G401 (cell line): ENCODE results near the gene SPAAR. TPM values are rescaled to one million over a fixed set of nuclear protein-coding genes. Genes with fewer than 3 reads are reported as not detected.
"Not testable (repeated sequence)": the region's sequence is repeated elsewhere in the genome, so short reads cannot be mapped to it uniquely, and the experiment has no call there.

Experiments used
- DNase-seq: peaks from one replicate; pipeline ENCODE4 v3.0.0-alpha.2; 2015; ENCODE audit warnings: low spot score
- in situ Hi-C: cut with HindIII; loops from 2 replicates; pipeline ENCODE4 v1.10.0; 2016; ENCODE audit warnings: low sequenced_read_pairs, mixed read lengths
- total RNA-seq: library from RNA; depleted of rRNA; stranded (reverse); fragments of >200 nt; shearing (Covaris generic); gene quantifications from 2 replicates; pipeline ENCODE4 v1.2.3, GENCODE V29; 2014

Gene SPAAR
- total RNA-seq, 1 experiment from 2014 or later, result 3.5 TPM

- no peak for DNase-seq
- in situ Hi-C loops, result no loop called here
Measured at GRCh38 chr9:35898337-35898736, 11.0 kb upstream of the SPAAR start.

GRCh38 chr9:35899021-35899420 lies 10.3 kb upstream of the SPAAR start:
- DNase-seq, result no peak
- in situ Hi-C loops, result no loop called here

DNA sequence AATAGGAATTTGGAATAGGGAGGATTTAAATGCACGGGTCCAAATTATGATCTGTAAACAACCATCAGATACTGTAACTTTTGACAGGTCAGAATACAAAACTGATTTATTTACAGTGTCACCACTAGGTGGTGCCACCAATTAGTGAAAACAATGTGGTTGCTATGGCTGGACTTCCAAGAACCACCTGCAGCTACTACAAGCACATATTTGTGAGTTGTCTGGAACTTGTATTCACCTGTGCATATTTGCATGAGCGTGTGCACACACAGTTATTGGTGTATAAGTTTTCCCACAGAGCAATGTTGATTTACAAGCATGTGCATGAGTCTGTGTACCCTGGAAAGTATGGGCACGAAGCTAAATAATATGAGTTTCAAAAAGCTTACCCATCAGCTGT lies 6.2 kb upstream of the SPAAR start:
- DNase-seq, result peak; percentile 86
- in situ Hi-C loops, result no loop called here

DNA sequence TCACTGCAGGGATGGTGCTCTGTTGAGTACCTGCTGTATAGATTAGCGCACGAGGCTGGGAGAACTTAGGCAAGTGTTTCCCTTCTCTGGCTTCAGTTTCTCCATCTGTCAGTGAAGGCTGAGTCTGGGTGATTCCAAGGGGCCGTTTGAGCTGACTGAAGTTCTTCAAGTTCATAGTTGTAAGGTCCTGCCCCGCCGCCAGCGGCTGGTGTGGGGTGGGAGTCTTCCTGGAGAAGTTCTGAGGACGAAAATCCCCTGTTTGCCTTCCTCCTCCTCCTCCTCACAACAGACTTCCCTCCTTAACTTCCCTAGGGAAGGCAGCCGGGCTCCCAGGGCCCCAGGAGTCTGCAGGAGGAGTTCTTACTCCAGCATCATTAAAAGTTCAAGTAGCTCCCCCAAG lies 5.0 kb upstream of the SPAAR start:
- in situ Hi-C loops, result no loop called here
- no peak for DNase-seq

- in situ Hi-C loops, result no loop called here
- no peak for DNase-seq
Measured at GRCh38 chr9:35905051-35905781, 4.1 kb upstream of the SPAAR start.

GRCh38 chr9:35905912-35906679 lies 3.2 kb upstream of the SPAAR start, which contains the start of gene HRCT1:
HRCT1 (plus strand) TSS chr9:35906202; CDS start chr9:35906288, 86 bp downstream.
- in situ Hi-C loops, result no loop called here

DNA sequence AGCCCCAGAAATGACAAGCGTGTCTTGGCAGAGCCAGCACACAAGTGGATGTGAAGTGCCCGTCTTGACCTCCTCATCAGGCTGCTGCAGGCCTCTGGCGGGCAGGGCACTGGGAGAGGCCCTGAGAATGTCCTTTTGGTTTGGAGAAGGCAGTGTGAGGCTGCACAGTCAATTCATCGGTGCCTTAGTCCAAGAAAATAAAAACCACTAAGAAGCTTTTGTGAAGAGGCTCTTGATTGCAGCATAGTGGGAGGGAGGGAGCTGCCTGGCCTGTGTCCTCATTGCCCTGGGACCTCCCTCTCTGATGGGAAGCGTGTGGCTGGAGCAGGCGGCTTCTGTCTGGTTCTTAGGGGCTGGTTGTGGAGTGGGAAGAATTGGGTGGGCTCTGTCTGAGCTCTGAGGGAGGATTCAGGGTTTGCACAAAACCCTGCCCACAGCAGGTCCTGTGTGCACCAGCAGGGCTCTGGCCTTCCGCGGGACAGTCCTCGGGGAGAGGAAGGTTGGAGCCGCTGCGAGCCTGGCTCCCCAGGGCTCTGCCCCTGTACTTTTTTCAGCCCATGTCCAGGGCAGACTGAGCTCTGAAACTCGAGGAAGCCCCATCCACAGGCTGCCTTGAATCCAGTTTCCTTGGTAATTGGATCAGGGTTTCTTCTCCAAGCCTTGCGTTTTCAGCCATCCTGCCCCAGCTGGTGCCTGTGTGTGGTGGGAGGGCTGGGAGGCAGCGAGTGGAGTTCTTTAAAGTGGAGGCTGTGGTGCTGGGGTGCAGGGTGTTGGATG lies 2.2 kb upstream of the SPAAR start:
- in situ Hi-C loops, result no loop called here
- DNase-seq, result no peak

More at GRCh38 chr9:35905912-35906679, 3.2 kb upstream of the SPAAR start, which contains the start of gene HRCT1:
- DNase-seq, result peak; percentile 67

DNA sequence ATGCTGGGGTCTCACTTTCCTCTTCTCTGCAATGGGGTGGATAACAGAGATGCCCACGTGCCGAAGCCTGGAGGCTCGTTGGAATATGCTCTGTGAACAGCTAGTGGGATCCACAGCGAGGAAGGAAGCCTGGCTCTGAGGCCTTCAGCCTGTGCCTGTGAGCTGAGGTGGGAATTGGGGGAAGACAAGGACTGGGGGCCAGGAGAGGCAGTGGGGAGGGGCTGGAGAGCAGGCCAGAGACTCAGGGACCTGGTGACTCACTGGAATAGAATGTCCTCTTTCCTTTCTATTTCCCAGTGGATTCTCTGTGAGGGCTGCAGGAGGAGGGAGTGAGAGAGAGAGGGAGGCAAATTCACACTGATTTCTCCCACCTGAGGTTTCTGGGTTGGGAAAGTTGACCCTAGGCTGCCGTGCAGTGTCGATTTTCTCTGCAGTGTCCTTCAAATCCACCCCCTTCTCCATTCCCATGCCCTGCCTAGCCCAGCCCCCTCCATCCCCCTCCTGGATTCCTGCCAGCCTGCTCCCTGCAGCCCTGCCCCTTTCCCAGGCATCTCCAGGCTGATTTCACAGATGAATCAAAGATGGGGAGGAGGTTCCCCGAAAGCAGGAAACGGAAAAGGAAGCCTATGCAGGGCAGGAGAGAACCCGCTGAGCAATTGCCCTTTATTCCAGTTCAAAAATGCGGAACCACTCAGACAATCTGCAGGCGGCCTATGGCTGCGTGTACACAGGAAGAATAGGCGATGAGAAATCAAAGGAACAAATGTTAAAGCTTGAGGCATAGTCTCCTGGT lies 1.4 kb upstream of the SPAAR start:
- DNase-seq, result peak; percentile 62
- in situ Hi-C loops, result no loop called here

DNA sequence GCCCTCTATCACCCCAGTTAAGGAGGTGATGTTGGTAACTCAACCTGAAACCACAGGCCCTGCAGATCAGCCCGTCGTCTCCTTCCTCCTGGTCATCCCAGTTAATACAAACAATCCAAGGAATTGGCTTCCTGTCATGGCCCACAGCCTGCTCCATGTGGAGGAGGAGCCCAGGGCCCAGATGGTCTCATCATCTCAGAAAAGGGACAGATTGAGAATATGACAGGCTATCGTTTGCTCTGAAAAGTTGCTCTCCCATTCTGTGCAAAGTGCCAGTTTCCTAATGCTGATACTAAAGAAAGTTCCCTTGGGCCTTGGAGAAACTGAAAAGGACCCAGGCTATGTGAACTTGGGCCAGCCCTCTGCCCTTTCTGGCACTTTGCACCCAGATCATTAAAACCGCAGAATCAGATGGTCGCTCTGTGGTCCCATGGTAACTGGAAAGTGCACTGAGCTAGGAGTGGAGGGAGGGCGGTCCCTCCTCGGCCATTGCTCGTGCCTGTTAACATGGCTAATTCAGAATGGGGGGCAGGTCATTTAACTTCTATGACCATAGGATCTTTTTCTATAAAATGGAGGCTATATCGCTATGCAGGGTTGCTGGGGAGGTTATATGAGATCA lies 675 bp upstream of the SPAAR start:
- peak; percentile 95 for DNase-seq
- in situ Hi-C loops, result no loop called here

GRCh38 chr9:35909687-35910612 lies 660 bp downstream of the SPAAR start:
- DNase-seq, result no peak
- in situ Hi-C loops, result no loop called here

DNA sequence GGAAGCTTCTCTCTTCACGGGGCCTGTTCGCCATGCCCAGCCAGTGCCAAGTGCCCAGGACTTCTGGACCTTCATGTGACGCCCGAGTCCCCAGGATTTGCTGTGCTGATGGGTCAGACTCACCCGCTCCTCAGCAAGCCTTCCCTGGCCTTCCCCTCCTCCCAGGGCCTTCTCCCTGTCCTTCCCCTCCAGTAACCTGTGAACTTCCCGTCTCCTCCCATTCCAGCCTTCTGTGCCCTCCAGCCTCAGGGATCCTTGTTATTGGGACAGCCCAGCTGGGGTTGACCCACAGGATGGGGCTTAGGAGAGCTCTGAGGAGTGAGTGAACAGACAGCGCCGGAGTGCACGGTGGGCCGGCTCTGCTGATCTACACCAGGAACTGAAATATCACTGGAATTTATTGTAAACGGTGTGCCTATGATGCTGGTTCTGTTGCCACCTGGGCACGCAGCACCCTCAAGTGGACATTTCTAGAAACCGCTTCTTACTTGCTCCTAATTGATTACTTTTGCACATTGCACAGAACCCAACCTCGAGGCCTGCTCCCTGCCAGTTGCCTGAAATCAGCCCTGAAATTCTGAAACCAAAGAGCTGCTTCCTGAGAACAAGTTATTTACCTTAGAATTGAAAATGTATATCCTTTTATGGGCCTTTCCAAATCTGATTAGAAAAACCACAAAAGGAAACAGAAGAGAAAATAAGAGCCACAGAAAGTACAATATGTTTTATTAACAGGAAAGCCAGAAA lies 1.5 kb downstream of the SPAAR start:
- DNase-seq, result peak; percentile 34
- in situ Hi-C loops, result no loop called here

GRCh38 chr9:35911690-35912089 lies 2.4 kb downstream of the SPAAR start:
- no peak for DNase-seq
- in situ Hi-C loops, result no loop called here

GRCh38 chr9:35912791-35913400 lies 3.6 kb downstream of the SPAAR start:
- in situ Hi-C loops, result no loop called here
- peak; percentile 40 for DNase-seq

DNA sequence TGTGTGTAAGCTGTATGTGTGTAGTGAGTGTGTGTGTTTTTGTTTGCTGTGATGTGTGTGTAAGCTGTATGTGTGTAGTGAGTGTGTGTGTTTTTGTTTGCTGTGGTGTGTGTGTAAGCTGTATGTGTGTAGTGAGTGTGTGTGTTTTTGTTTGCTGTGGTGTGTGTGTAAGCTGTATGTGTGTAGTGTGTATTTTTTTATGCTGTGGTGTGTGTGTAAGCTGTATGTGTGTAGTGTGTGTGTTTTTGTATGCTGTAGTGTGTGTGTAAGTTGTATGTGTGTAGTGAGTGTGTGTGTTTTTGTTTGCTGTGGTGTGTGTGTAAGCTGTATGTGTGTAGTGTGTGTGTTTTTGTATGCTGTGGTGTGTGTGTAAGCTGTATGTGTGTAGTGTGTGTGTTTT lies 4.1 kb downstream of the SPAAR start:
- in situ Hi-C loops, DNase-seq: not testable (repeated sequence)

- DNase-seq, result peak; percentile 30
- in situ Hi-C loops, result no loop called here
Measured at GRCh38 chr9:35914301-35914807, 5.1 kb downstream of the SPAAR start.

DNA sequence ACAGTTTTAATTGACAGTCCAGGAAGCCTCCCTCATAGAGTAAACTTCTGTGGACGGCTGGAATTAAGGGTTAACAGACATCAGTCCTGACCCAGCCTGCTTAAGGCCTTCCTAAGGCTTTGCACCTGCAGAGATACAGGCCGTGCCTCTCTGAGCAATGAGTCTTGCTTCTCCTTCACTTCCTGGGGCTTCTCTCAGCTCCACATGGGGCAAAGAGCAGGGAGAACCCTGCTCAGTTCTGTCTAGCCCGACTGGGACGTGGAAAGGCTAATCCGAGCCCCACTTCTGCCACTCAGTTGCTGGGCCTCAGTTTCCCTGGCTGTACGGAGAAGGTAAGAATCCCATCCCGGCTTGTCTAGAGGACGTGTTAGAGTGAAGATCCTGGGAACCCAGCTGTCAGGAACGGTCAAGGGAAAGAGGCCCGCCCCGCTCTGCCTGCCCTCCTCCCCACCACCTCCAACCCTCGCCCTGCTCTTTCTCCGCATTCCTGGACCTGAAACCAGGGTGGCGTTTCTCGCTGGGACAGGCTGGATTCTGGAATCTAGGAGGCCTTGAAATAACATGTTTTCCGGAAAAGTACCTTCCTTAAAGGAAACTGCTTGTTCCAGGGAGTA lies 6.5 kb downstream of the SPAAR start:
- in situ Hi-C loops, result no loop called here
- no peak for DNase-seq
